CD4-positive, alpha-beta T cell treated with Interleukin-10 for 1 hour (primary cell): Measurements from ENCODE around the gene AQP12A.
A peak's percentile ranks its signal among the peaks of the same experiment; 100 is the strongest.
"Not testable (repeated sequence)": the region's sequence is repeated elsewhere in the genome, so short reads cannot be mapped to it uniquely, and the experiment has no call there.

Source experiments
- DNase-seq: peaks from one replicate; pipeline ENCODE4 v3.0.0-alpha.2; 2020

AQP12A gene, protein sequence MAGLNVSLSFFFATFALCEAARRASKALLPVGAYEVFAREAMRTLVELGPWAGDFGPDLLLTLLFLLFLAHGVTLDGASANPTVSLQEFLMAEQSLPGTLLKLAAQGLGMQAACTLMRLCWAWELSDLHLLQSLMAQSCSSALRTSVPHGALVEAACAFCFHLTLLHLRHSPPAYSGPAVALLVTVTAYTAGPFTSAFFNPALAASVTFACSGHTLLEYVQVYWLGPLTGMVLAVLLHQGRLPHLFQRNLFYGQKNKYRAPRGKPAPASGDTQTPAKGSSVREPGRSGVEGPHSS

DNA sequence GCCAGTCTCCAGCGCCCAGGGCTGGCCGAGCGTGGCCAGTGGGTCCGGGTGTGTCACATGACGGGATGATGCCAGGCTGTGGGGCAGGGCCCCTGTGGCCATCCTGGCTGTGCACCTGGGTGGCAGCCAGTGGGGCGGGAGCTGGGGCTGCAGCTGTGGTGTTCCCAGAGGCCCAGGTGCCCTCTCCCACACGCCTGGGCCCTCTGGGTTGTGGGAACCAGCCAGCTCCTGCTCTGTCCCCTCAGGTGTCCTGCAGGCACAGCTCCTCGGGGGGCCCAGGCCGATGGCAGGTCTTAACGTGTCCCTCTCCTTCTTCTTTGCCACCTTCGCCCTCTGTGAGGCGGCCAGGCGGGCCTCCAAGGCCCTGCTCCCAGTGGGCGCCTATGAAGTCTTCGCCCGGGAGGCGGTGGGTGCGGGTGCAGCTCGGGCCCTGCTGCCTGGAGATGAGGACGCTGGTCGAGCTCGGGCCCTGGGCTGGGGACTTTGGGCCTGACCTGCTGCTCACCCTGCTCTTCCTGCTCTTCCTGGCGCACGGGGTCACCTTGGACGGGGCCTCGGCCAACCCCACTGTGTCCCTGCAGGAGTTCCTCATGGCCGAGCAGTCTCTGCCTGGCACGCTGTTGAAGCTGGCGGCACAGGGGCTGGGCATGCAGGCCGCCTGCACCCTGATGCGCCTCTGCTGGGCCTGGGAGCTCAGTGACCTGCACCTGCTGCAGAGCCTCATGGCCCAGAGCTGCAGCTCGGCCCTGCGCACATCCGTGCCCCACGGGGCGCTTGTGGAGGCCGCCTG lies at the start of gene AQP12A:
AQP12A (plus strand) TSS at position 236 of the 790 bp plus-strand sequence; CDS start at position 284, 48 bp downstream.
- DNase-seq = not testable (repeated sequence)

DNA sequence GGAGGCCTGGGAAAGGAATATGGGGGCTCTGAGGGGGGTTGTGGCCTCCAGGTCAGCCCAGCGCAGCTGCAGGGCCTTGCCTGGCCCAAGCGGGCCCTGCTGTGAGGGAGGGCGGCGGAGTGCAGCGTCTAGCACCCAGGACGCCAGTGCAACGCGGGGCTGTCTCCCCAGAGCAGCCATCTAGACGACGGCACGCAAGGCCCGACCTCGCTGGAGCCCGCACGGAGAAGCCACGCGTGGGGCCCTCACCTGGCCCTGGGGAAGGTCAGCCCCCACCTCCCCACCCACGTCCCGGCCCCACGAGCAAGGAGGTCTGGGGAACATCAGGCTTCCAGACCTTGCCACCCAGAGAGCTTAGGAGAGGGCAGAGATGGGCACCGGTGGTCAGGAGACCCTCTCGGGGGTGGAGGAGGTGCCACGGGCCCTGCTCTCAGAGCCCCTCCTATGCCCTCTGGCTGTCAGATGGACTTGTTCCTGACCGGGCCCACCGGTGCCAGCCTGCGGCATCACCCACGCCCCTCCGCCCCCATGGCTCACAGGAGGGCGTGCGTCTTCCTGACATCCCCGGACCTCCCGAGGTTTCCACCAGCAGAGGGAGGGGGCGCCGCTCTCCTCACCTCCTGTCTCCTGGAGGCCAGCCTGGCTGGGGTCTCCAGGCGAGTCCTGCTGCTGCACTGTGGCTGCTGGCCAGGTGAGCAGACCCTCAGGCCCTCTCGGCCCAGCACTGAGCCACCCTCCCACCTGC lies 49.4 kb upstream of the AQP12A start:
- no peak for DNase-seq

DNA sequence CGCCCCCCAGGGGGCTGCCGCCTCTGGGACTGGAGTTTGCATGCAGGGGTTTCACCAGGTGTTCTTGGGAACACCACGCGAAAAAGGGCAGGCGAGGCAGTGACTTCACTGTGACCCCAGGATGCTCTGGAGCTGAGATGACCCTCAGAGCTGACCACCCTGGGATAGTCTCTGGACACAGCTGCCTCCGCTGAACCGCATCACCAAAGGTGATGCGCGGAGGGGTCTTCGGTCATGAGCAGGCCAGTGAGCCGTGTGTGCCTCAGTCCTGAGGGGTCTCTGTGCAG lies 48.9 kb upstream of the AQP12A start:
- no peak for DNase-seq

DNA sequence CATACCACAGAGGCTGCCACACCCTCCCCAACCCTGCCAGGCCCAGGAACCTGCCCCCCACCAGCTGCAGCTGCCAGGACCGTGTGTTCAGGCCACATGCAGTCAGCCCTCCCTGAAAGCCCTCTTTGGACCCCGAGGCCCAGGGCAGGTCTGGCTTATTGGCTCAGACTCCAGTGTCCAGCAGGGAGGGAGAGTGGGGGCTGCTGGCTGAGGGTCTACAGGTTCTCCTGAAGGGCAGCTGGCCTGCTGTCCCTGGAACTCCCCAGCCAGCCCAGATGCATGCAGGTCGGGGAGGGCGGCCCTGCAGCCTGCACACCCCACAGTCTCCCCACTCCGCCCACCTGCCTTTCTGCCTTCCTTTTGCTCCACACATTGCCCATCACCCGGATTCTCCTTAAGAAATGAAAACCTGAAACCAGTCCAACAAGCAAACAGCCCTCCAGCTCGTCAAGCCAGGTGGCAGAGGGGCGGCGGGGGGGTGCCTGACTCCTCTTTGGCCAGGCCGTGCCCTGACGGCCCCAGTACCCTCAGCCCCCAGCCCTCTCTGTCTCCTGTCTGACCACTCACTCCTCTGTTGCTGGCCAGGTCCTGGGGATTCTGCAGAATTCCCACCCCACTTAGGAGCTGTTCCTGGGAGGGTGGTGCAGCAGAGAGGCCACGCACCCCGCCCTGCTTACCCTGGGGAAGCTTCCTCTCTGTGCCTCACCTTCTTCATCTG lies 48.4 kb upstream of the AQP12A start:
- no peak for DNase-seq

DNA sequence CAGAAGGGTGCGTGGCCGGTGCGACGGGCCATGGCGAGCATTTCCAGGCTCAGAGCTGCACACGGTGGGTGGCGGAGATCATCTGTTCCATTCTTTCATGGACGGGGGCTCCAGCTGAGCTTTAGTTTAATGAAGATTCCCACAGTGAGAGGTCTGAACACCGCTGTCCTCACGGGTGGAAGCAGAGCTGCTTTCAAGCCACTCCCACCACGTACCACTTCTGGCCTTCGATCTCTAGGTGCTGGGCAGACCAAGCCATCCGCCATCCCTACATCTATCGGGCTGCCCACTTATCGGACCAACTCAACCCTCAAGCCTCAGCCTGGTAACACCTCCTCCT lies 47.9 kb upstream of the AQP12A start:
- no peak for DNase-seq

DNA sequence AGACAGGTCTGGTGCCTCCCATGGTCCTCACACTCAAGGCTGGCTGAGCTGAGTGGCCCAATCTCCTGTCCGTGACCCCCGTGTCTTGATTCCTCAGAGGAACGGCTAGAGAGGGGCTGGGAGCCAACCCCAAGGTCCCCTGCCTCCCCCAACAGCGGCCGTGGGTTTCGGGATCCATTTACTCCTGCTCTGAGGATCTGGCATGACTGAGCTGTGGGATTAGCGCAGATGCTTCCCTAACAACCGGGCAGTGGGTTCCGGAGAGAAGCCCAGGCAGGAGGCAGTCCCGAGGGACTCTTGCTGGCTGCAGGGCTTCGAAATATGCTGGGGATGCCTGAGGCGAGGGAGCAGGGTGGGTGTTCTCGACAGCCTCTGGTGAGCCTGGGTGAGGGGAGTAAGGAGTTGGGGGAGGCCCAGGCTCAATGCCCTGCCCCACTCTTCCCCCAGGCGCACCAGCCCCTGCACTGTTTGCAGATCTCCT lies 47.5 kb upstream of the AQP12A start:
- no peak for DNase-seq

DNA sequence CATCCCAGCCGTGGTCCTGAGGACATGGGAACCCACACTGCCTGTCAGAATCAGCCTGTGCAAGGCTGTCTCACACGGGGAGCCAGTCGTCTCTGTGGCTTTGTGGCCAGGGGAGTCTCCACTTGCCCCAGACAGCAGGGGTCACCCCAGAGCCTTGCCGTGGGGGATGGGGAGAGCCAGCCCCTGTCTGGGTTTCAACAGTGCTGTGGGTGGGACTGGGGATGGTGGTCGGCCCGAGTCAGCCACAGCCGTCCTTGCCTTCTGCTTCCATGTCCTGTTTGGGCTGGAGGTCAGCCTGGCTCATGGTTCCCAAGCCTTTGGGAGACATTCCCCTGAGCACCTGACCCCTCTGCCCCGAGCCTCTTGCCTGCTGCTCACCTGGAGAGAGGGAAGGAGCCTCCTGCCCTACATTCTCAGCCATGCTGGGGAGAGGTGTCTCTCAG lies 46.8 kb upstream of the AQP12A start:
- DNase-seq = no peak

DNA sequence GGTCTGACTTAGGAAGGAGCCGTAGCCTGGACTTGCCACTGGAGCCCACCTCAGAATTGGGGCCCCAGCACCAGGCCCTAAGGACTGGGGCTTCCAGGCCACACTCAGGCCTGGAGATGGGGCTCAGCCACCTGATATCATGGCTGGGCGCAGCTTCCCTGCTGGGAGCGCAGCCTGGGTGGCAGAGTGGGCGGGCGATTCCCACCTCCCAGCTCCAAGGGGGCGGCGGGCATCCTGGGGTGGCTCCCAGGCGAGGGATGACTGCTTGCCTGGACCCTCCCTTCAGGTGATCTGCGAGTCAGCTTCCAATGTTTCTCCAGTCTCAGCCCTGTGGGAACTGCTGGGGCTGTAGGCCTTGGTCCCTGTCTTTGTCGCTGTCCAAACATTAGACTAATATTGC lies 46.3 kb upstream of the AQP12A start:
- DNase-seq = no peak

DNA sequence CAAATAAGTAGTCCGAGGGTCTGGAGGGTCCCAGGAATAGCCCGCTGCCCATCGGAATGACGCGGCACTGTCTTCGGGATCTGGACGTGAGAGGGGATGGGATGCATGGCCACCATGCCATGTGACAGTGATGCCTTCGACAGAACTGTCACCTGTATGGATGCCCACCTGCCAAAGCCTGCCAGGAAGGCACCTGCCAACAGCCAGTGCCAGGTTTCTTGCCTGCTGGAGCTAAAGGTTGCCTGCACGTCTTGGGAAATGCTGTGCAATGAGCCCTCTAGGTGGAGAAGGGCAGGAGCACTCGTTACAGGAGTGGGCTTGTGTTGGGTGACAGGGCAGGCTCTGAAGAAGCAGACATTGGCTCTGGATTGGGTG lies 45.9 kb upstream of the AQP12A start:
- DNase-seq = no peak

DNA sequence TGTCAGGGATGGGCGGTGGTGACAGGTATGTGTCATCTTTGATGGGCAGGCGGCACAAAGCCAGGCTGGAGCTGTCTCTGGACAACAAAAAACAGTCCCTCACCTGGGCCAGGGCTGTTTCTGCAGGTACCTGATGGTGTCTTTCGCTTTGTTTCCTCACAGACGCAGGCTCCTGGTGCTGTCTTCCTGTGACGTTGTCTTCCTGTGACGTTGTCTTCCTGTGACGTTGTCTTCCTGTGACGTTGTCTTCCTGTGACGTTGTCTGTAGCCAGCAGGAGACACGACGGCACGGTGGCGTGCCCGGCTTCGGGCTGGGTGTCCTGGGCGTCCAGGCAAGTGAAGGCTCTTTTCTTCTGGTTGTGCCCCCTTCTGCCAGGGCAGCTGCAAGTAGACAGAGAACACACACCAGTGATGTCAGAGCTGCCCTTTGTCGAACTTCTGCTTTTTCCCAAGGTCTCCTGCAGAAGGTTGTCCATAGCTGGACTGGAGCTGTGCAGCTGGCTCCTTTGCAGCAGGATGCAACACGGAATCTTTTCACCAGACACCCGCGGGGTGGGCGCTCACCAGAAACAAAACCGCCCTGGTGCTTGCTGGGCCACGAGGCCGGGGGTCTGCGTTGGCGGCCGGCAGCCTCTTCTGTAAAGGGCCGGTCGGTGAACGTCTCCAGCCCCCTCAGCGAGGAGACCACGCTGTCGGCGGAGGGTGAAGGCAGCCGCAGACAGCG lies 45.3 kb upstream of the AQP12A start:
- DNase-seq = peak; percentile 73

DNA sequence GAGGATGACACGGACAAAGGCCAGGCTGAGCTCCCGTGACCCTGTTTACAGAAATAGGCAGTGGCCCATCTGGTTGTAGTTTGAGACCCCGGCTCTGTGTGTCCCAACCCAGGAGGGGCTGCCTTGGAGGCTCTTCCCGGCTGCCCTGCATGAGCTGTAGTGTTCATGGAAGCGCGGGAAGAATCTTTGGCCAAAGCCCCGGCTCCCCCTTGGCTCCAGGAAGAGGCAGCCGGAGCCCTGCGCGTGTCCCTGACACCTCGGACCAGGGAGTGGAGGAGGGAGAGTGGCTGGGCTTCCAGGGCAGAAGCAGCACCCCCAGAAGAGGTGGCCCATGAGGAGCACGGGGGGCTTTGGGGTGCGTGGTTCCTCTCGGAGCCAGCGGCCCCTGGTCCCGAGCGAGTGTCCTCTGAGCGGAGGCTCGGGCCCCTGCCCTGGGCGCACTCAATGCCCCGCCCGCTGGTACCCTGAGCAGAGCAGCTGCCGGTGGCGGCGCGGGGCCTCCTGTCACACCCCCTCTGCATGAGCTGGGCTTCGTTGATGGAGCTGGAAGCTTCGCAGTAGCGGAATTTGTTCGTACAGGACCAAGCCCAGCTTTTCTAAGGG lies 44.7 kb upstream of the AQP12A start:
- no peak for DNase-seq

DNA sequence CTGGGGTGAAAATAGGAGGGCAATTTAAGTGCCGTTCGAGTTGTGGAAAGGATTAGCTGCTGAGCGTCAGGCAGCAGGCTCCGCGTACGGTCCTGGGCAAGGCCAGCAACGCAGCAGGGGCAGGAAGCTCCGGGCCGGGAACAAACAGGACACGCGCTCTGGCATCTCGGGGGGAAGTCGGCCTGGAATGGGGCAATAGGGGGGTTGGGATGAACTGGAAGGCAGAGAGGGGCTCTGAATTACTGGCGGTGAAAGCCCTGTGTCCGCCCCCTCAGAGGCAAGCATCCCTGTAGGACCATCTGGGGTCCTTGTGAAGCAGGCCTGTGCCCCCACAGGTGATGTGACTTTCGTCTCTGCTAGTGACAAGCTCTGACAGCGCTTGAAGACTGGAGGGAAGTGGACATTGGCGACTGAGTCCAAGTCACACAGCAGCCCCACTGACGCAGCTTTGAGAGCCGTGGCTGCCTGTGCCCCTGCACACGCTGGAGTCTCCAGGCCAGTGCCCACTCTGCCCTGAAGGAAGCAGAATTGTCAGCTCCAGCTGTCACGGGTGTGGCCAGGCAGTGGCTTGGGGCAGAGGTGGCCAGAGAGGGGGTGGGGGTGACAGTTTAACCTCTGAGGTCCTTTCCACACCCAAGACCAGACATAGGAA lies 44.0 kb upstream of the AQP12A start:
- no peak for DNase-seq

DNA sequence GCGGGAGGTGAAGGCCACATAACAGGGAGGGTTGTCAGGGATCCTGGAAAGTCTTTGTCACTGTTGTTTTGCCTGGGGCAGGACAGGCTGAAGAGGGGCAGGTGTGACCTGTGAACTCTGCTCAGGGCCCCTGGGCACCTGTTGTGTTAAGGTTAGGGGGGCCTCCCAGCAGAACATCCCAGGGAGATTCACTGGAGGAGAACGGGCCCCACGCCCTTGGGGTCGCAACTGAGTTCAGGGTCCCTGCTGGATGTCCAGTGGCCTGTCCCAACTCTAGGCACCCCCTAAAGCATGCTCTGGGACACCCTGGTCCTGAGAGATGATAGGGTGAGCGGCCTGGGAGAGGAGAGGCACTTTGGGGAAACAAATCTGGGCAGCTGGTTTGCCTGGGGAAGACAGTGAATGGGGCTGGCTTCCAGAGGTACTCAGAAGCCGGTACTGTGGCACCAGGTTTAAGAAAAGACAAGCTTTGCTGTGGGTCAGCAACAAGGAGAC lies 43.5 kb upstream of the AQP12A start:
- no peak for DNase-seq

DNA sequence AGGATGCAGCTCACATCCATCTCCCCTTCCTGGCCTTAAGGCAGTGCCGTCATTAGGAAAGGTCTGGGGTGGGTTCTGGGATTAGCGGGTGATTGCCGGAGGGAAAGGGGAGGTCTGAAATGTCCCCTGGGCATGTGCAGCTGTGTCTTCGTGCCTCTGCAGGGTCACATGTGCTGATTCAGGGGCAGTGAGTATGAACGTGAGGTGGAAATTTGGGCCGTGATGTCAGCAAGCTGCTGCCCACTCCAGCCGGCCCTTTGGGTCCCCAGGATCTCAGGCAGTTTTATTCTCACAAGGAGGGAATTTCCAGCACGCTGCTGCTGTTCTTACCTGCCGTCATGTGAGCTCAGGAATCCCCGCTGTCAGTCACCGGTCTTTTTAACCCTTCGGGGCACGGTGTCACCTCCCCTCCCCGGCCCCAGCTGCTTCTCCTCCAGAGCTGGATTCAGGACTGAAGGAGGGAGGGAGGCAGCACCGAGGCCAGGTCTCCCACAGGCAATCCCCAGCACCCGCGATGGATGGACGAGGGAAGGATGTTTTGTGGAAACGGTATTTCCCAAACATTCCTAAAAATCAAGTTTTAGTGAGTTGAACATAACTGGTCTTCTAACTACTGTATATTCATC lies 42.9 kb upstream of the AQP12A start:
- no peak for DNase-seq

DNA sequence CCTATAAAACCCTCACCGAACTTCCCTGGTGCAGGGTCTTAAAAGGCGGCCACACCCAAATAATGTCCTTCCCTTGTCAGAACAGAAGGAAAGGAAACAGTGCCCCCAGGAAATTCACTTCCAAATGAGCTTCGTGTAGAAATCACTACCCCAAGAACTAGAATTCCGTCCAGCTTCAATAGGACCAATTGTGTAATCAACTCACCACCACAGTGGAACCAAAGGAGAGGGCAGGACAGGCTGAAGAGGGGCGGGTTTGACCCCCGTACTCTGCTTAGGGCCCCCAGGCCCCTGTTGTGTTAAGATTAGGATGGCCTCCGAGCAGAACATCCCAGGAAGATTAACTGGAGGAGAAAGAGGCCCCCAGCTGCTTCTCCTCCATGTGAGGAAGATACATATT lies 42.3 kb upstream of the AQP12A start:
- no peak for DNase-seq

DNA sequence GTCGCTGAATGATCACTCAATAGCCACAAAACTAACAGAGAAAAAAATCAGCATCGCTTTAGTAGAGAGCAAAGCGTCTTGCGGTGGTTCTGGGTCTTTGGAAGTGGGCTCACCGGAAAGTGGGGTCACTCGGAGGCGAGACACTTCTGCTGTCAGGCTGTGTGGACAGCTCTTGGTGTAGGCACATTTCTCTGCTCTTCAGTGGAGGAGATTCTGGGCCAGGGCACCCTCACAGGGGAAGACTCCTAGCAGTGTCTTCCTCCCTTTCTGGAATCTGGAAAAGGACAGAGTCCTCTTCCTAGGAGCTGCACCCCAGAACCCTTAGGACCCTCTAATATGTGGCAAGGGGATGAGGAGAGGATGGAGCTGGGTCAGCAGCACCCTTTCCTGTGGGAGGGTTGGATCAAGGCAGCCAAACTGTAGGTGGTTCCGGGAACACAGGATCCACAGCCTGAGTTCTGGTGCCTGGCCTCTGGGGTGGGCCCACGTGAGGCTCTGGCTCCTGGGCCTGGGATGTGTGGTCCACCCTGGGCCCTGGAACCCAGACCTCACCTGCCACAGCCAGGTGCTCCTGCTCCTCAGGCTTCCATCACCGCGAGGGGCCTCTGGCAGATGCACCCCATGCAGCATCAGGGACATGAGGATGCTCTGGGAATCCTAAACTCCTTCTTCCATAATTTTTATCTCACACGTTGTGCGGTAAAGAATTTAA lies 41.3 kb upstream of the AQP12A start:
- DNase-seq = no peak

DNA sequence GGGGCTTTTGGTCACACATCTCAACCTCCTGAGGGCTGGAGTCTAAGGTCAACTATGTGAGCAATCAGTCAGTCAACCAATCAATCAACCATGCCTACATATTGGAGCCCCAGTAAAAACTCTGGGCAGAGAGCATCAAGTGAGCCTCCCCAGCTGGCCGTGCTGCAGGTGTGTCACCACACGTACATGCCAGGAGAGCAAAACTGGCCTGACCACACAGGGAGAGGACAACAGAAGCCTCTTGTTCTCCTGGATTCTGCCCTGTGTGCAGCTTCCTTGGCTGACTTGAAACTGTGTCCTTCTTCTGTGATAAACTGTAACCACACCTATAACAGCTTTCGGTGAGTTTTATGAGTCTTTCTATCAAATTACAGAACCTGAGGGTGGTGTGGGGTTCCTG lies 40.5 kb upstream of the AQP12A start:
- no peak for DNase-seq

DNA sequence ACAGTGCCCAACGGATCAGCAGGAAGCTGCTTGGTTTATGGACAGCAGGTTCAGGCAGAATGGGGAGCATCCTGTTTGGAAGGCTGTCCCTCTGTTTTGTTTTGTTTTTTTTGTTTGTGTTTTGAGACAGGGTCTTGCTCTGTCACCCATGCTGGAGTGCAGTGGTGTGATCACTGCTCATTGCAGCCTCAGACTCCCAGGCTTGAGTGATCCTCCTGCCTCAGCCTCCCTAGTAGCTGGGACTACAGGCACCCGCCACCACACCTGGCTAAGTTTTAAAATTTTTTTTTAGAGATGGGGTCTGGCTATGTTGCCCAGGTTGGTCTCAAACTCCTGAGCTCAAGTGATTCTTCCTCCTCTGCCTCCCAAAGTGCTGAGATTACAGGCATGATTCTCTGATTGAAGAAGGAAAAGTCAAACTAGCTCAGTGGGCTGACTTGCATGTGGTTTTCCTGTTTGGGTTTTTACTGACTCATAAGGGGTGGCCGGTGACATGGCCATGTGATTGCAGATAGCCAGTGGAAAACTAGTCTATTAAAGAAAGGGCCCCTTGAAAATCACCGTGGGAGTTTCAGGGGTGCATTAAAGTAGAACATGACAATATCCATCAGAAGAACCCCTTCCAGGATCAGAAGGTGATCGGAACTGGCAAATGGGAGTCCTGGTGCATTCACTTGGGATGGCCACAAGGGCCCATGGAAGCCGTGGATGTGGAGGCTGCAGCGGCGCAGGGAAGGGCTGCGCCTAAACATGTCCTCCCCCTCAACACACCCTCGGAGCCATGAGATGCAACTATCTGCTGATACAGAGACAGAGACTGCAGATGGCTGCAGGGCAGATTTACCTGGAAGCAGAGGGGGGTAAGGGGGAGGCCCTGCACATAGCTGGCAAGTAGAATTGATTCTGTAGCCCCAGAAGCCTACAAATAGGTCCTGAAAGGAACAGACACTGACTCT lies 35.5 kb upstream of the AQP12A start:
- DNase-seq = peak; percentile 18

DNA sequence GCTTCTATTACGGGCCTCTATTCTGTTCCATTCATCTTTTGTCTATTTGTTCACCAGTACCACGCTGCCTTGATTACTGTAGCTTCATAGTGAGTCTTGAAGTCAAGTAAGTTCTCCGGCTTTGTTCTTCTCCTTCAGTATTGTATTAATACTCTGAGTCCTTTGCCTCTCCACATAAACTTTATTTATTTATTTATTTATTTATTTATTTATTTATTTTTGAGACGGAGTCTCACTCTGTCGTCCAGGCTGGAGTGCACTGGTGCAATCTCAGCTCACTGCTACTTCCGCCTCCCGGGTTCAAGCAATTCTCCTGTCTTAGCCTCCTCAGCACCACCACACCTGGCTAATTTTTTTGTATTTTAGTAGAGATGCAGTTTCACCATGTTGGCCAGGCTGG lies 31.8 kb upstream of the AQP12A start:
- DNase-seq = not testable (repeated sequence)
